ENCODE data around the gene ALPP.
"Not testable (repeated sequence)": the region's sequence is repeated elsewhere in the genome, so short reads cannot be mapped to it uniquely, and the experiment has no call there.

ALPP gene

DNA sequence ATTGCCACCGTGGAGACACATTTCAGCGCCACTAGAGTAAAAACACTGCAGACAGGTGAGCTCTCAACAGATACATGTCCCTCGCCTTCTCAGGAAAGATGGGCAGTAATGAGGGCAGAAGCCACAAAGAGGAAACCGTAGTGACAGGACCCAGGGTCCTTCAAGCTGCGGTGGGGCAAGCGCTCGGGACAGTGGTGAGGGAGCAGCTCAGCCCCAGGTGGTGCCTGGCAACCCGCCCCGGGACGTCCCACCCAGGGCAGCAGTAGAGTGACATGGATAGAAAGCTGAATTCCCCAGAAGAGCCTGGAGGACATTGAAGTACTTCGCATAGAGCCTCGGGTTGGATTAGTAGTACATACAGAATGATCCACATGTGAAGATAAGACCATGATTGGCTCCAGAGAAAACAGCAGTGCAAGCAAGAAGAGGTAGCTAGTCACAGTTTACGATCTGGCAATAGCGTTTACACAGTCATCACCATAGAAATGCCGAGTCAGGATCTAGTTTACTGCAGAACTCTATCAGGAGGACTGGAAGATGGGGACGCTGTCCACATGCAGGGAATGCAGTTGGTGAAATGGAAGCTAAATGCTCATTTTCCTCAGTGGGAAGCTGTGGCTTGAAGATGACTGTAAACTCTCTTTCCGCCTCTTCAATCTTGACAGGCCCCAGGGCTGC is 37.4 kb upstream of the ALPP start:
- DNase-seq = no peak

DNA sequence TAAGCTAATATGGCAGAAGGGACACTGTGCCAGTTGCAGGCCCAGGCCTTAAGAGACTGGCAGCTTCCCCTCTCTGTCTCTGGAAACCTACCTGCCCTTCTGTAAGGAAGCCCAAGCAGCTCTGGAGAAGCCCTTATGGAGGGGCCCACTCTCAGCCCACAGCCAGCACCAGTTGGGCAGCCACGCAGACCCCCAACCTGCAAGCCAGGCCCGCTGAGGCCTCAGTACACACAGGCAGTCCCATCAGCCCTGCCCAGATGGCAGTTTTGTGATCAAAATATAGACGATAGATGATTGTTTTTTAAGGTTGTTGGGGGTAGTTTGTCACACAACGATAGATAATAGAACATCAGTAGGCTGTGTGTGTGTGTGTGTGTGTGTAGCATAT is 36.8 kb upstream of the ALPP start:
- DNase-seq = no peak

DNA sequence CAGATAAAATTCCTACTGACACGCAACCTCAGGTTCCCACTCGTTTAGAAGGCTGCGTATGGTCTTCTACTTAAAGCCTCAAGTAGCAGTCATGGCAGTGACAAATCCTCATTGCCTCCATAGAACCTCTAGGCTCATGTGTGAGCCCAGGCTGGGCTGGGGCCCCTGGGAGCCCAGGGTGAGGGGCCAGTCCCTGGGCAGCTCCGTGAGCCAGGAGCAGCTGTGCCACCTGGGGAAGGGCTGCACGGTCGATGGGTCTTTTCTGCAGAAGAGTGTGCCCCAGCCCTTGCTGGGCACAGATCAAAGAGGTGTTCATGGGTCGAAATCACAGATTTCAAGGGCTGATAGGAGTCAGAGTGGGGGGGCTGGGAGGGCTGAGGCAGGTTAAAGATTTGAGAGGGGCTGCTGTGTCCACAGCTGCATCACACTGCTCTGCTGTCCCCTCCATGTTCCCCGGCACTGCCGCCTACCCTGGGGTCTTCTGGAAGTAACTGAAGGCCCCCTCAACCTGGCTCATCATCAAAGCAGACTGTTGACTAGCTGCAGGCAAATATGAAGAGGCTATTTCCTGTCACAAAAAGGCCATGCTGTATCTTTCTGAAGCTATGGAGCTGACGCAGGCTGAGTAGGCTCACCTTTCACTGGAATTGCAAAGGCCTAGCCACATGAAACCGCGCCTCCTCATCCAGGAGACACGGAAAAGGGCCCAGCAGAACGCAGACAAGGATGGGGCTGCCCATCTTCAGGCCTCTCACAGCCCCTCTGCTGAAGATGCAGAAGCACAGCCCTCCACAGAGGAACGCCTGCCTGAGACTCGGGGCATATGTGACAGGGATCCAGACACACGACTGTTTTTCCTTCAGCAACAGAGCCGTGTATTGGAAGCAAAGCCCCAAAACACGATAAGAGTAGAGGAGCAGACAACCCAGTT is 35.7 kb upstream of the ALPP start:
- DNase-seq = no peak

GRCh38 chr2:232343821-232344220 is 34.7 kb upstream of the ALPP start:
- no peak for DNase-seq

GRCh38 chr2:232345251-232345650 is 33.3 kb upstream of the ALPP start:
- no peak for DNase-seq

- no peak for DNase-seq
These were observed 31.2 kb upstream of the ALPP start for GRCh38 chr2:232347369-232347768.

DNA sequence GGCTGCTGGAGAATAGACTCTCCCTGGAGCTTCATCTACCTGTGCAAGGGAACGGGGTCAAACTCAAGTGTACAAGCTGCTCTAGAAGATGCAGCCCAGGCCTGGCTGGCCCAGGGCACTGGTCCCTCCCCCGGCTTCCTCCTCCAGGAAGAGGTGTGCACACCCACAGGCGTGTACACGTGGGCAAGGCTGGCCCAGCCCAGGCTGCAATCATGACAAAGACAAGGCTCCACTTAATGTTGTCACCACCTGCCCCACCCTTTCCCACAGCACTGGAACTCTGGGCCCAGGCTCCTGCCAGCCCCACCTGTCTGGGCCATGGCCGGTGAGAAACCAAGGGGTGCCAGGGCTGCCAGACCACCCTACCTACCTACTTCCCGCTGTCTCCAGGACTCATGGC is 29.6 kb upstream of the ALPP start:
- no peak for DNase-seq

DNA sequence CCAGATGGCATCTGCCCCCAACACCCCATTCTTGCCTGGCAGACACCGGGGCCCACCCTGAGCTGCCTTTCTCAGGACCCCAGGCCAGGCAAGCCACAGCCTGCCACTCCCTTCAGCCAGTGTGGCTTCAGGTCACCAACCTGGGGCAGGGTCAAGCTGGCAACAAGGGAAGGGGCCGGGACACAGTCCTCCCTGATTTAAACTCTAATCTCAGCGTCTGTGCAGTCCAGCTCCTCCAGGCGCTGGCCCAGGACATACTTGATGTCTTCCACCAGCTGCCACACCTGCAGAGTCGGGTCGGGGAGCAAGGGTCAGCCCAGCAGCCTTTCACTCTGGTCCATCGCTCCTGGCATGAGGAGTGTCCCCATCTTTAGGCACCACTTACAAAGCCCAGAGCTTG is 29.0 kb upstream of the ALPP start:
- no peak for DNase-seq

GRCh38 chr2:232349946-232350635 is 28.5 kb upstream of the ALPP start:
- no peak for DNase-seq

DNA sequence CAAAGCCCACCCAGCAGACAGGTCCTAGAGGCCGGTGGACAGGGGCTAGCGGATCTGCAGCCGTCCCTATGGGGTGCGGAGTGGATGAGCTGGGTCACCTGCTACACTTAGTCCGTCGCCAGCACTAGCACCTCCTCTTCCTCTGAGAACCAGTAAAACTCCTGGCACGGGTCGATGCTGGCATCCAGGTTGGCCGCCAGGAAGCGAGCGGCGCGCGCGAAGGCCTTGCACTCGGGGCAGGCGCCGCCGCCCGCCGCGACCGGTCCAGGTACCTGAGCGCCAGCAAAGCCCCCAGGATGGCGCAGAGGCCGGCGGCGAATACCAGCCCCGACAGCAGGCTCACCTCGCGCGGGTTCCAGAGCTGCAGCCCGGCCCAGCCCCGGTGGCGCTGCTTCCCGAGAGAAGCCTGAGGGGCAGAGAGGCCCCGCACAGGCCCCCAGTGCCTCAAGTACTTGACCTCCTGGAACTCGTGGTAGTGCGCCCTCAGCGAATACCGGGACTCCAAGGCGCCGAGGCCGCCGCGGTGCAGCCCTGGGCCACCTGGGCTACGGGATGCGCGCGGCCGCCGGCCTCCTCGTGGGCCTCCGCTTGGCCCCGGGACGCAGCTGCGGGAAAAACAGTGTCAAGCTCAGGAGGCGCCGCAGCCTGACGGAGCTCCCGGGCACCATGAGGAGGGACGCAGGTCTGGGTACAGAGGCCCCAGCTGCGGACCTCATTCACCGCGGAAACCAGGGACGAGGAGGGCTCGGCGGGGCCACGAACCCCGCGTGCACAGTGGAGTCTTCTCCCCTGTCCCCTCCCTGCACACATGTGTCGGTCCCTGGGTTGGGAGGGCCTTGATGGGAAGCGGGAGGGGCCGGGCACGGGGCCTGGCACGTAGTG is 27.5 kb upstream of the ALPP start:
- DNase-seq = no peak

- DNase-seq = no peak
These were observed 26.7 kb upstream of the ALPP start for GRCh38 chr2:232351686-232352510.

- DNase-seq = no peak
These were observed 25.9 kb upstream of the ALPP start for GRCh38 chr2:232352511-232353091.

GRCh38 chr2:232353096-232353495 is 25.5 kb upstream of the ALPP start:
- no peak for DNase-seq

DNA sequence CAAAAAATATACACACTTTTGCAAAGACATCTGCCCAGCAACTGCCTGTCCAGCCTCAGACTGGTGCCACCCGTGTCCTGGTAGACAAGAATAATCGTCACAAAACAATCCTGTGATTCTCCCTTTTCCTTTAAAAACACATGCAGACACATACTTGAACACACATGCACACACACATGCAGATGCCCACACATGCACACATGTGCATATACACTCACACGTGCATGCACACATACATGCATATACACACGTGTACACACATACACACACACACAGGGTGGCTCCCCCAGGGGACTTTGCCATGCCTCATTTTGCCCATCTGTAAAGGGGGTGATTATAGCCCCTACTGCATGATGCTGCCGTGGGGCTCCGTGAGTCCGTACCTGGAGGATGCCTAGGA is 24.9 kb upstream of the ALPP start:
- DNase-seq = no peak

- DNase-seq = no peak
These were observed 24.5 kb upstream of the ALPP start for GRCh38 chr2:232354069-232354468.

- no peak for DNase-seq
These were observed 16.9 kb upstream of the ALPP start for GRCh38 chr2:232361646-232362045.

DNA sequence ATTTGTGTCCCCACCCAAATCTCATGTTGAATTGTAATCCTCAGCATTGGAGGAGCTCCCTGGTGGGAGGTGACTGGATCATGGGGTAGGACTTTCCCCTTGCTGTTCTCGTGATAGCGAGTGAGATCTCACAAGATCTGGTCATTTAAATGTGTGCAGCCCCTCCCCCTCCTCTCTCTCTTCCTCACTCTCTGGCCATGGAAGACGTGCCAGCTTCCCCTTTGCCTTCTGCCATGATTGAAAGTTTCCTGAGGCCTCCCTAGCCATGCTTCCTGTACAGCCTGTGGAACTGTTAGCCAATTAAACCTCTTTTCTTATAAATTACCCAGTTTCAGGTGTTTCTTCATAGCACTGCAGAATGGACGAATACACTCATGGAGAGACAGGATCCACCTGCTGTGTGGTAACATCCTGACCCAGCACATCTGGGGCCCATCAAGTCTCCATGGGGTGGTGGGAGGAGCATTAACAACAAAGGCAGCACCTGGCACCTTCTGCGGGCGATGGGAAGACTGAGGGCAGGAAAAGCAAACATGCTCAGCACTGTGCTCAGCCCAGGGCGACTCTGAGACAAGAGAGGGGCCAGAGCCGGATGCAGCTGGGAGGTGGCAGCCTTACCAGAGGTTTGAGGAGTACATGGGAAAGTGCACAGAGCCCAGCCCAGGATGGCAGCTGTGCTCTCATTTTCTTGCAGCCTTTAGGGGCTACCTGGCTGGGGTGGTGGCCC is 16.2 kb upstream of the ALPP start:
- no peak for DNase-seq

DNA sequence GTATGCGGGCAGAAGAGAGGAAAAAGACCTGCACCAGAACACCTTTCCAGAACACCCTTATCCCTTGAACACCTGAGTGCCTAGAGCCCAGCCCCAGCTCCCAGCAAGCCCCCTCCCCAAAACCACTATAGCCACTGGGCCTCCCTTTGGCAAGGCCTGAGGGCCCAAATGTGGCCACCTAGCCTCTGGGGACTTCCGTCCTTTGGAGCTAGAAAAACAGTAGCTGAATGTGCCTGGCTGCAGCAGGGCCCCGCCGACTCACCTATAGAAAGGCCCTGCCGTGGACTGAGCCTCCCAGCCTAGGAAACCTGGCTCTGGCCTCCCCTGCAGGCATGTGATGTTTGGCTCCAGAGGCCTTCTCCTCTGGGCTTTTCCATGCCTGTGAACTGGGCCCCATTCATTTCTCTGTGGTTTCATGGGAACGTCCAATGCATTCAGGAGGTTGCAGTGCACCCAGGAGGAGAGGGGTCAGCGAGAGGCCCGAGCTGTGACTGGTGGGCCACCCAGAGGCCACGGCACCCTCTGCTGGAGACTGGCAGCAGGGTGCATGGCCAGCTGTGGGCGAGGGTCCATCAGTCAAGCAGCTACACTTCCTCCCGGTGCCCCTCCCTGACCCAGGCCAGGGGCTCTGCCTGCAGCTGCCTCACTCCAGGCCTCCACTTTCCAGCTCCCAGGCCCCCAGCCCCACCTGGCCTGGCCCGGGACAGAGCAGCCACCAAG is 15.3 kb upstream of the ALPP start:
- not testable (repeated sequence) for DNase-seq

DNA sequence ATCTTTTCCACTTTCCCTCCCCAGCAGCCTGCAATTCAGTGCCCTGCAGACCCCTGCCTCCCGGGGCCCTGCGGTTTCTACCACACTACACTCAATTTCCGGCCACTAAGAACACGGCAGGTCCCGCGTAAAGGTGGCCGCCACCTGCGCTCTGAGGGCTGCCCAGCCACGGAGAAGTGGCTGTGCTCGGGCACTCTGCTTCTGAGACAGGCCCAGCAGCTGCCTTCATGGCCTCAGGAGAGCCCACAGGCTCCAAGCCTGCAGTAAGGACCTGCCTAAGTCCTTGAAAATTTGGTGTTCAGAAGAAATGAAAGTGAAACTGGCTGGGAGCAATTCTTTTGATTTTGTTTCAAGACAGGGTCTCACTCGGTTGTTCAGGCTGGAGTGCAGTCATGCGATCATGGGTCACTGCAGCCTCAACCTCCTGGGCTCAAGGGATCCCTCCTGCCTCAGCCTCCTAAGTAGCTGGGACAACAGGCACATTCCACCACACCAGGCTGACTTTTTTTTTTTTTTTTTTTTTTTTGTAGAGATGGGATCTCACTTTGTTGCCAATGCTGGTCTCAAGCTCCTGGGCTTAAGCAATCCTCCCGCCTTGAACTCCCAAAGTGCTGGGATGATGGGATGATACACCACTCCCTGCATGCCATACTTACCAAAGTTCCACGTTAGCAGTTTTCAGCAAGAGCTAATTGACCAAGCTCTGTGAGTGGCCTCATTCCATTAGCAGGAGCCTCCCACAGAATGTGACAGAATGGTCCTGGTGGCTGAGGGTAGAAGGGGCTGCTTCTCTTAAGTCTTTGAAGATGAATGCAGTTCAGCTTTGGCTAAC is 14.6 kb upstream of the ALPP start:
- DNase-seq = no peak
